HCT116 (cell line): Measurements from ENCODE around the gene HBB.

ENCODE experiments used
- CTCF ChIP-seq, 3 experiments: fragments of 200-600 bp in 1 of 3; sonication (generic) in 1 of 3; IDR thresholded peaks in 2 of 3; conservative IDR thresholded peaks in 1 of 3; 2 replicates each; pipeline ENCODE4 v1.5.1; 2012 to 2017; ENCODE audit warnings: low read depth in 2 of 3, low read length in 2 of 3, antibody characterized with exemption in 1 of 3, borderline replicate concordance in 1 of 3, control low read depth in 1 of 3, mild to moderate bottlenecking in 1 of 3, mixed read lengths in 1 of 3, mixed run types in 1 of 3, moderate library complexity in 1 of 3; ENCODE audit not compliant: insufficient read depth in 1 of 3
- EZH2 ChIP-seq: fragments of 200-600 bp; sonication (generic); IDR thresholded peaks from 2 replicates; pipeline ENCODE4 v1.6.1; 2017; ENCODE audit warnings: antibody characterized with exemption, mixed run types
- POLR2A ChIP-seq: IDR thresholded peaks from 2 replicates; pipeline ENCODE4 v1.7.0; 2011; ENCODE audit warnings: borderline replicate concordance; ENCODE audit not compliant: insufficient read depth, insufficient read length; ENCODE audit errors: extremely low read depth
- RAD21 ChIP-seq: IDR thresholded peaks from 2 replicates; pipeline ENCODE4 v1.6.1; 2012; ENCODE audit warnings: low read depth, mild to moderate bottlenecking
- SP1 ChIP-seq: IDR thresholded peaks from 2 replicates; pipeline ENCODE4 v1.6.1; 2012; ENCODE audit warnings: low read depth

GRCh38 chr11:5226732-5227310, at the start of gene HBB:
- no peak for TF ChIP-seq CTCF (IDR thresholded peaks at IDR 0.05 in 2 of 3, conservative IDR thresholded peaks at IDR 0.05 in 1 of 3; ENCODE audit: borderline replicate concordance in 1 of 3, insufficient read depth in 1 of 3, low read depth in 2 of 3, low read length in 2 of 3)
- no peak for TF ChIP-seq RAD21
- no peak for TF ChIP-seq POLR2A
- no peak for TF ChIP-seq EZH2
- TF ChIP-seq SP1, result no peak
